Measurements from ENCODE around the gene DOP1A.

DOP1A gene

GRCh38 chr6:83199863-83200225 lies 132.4 kb downstream of the DOP1A start:
- H3K27me3 ChIP-seq = no peaks in the 10 kb centered on the region
- intact Hi-C loops (cut with DNase I; ENCODE audit: low total_unique reads) = no loop called here
- no peaks in the 10 kb centered on the region for H3K9me3 ChIP-seq
- H3K27ac ChIP-seq = no peak overlapping the region
- DNase-seq = no peak
- H3K36me3 ChIP-seq = peaks cover 0 to 20% (median 7%) of the 10 kb centered on the region in 3 donors
- peaks cover 0 to 2% (median 0%) of the 10 kb centered on the region in 4 donors for H3K4me1 ChIP-seq
- TF ChIP-seq, protein P1, sequence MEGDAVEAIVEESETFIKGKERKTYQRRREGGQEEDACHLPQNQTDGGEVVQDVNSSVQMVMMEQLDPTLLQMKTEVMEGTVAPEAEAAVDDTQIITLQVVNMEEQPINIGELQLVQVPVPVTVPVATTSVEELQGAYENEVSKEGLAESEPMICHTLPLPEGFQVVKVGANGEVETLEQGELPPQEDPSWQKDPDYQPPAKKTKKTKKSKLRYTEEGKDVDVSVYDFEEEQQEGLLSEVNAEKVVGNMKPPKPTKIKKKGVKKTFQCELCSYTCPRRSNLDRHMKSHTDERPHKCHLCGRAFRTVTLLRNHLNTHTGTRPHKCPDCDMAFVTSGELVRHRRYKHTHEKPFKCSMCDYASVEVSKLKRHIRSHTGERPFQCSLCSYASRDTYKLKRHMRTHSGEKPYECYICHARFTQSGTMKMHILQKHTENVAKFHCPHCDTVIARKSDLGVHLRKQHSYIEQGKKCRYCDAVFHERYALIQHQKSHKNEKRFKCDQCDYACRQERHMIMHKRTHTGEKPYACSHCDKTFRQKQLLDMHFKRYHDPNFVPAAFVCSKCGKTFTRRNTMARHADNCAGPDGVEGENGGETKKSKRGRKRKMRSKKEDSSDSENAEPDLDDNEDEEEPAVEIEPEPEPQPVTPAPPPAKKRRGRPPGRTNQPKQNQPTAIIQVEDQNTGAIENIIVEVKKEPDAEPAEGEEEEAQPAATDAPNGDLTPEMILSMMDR (IDR thresholded peaks at IDR 0.05) = no peak
- no peak overlapping the region for H3K4me3 ChIP-seq

DNA sequence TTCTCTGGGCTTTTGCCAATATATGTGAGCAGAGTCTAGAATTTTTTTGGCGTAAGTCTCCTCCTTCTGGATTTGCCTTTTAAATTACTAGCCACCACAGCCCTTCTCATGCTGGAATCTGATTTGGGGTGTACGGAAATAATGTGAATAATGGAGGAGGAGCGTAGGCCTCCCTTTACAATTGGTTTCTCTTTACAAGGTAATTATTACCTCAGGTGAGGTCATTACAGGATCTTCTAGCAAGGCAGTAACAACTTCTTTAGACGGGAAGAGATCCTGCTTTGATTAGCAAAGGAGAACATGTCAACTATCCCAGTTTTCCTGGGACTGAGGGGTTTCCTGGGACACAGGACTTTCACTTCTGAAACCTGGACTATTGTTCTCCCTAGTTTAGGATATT lies 134.6 kb downstream of the DOP1A start:
- TF ChIP-seq, protein P1 (IDR thresholded peaks at IDR 0.05) = no peak
- no peaks in the 10 kb centered on the region for H3K4me1 ChIP-seq
- H3K4me3 ChIP-seq = no peak overlapping the region
- H3K36me3 ChIP-seq = peaks cover 0 to 7% (median 0%) of the 10 kb centered on the region in 3 donors
- no peak for DNase-seq
- no peaks in the 10 kb centered on the region for H3K27me3 ChIP-seq
- intact Hi-C loops (cut with DNase I; ENCODE audit: low total_unique reads) = no loop called here
- no peaks in the 10 kb centered on the region for H3K9me3 ChIP-seq
- no peak overlapping the region for H3K27ac ChIP-seq

DNA sequence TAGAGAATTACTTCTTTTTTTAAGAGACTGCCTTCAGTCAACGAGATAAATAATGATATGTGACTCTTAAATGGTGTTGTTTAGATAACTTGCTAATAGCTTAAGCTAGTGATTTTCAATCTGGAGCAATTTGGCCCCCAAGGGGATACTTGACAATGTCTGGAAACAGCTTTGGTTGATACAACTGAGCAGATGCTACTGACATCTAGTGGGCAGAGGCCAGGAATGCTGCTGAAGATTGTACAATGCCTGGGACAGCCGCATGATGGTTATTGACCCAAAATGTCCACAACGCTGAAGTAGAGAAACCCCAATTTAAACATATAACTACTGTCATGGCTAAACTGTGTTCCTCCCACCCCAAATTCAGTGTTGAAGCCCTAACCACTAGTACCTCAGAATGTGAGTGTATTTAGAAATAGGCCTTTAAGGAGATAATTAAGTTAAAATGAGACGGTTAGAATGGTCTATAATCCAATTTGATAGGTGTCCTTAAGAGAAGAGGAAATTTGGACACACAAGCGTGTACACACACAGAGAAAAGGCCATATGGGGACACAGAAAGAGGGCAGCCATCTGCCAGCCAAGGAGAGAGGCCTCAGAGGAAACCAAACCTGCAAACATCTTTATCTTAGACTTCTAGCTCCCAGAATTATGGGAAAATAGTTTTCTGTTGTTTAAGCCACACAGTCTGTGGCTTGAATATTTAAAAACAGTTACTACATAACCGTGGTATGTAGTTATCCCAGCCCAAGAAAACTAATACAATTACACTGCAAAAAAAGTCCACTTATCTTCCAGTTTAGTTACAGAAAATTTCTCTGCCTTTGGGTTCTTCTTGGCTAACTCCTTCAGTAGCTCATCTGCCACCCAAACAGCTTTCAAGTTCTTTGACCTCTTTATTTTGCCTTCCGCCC lies 147.9 kb downstream of the DOP1A start:
- Histone ChIP-seq H3K4me1 (no peaks in the 10 kb centered on the region), H3K9me3 (no peaks in the 10 kb centered on the region), H3K27ac (peak overlapping the region in 1 of 2 donors; percentile 40), H3K36me3 (no peaks in the 10 kb centered on the region), H3K27me3 (no peaks in the 10 kb centered on the region), H3K4me3 (no peak overlapping the region)
- peak; percentile 74 to 76 for DNase-seq
- TF ChIP-seq, protein P1 (IDR thresholded peaks at IDR 0.05) = peak; percentile 60 to 72
- intact Hi-C loops (cut with DNase I; ENCODE audit: low total_unique reads) = no loop called here

- no peaks in the 10 kb centered on the region for H3K4me1 ChIP-seq
- TF ChIP-seq, protein P1 (IDR thresholded peaks at IDR 0.05) = no peak
- intact Hi-C loops (cut with DNase I; ENCODE audit: low total_unique reads) = no loop called here
- no peak overlapping the region for H3K27ac ChIP-seq
- H3K4me3 ChIP-seq = no peak overlapping the region
- no peak for DNase-seq
- no peaks in the 10 kb centered on the region for H3K36me3 ChIP-seq
- H3K9me3 ChIP-seq = no peaks in the 10 kb centered on the region
- no peaks in the 10 kb centered on the region for H3K27me3 ChIP-seq
Measured at GRCh38 chr6:83216806-83217205, 149.3 kb downstream of the DOP1A start.
